HCT116 (cell line): Measurements from ENCODE around the gene FAM43B. TPM values are rescaled to one million over a fixed set of nuclear protein-coding genes. Genes with fewer than 3 reads are reported as not detected.

Source experiments
- ATAC-seq: fragments of 200-7000 bp; cut with Tn5 transposase; 2 replicates; pipeline ENCODE4 v1.9.1; 2020; ENCODE audit warnings: mild to moderate bottlenecking, moderate library complexity
- BruUV-seq: library from RNA; stranded (reverse); fragments of 400-500 nt; replicated peaks from 2 replicates; lab custom pipeline; 2021; lab: Mats Ljungman, UMichigan
- CTCF ChIA-PET: fragments of 300-600 bp; sonication (Branson Sonifier 250); formaldehyde crosslinking; loops from one replicate; lab custom pipeline; 2021; ENCODE audit warnings: antibody characterized with exemption; lab: Charles Lee
- POLR2A ChIA-PET: fragments of 300-600, 350-600 bp; sonication (Branson Sonifier 250); formaldehyde crosslinking; loops from one replicate; lab custom pipeline; 2021; ENCODE audit warnings: antibody characterized with exemption; lab: Charles Lee
- RAD21 ChIA-PET, 2 experiments: fragments of 300-600 bp; sonication (Branson Sonifier 250); formaldehyde crosslinking; loops; one replicate each; lab custom pipeline; 2023; ENCODE audit warnings: low total read pairs in 2 of 2; ENCODE audit not compliant: uncharacterized antibody in 2 of 2, unreplicated experiment in 2 of 2, low non-redundant PET in 1 of 2; lab: Charles Lee
- DNase-seq: peaks from one replicate; pipeline ENCODE4 v3.0.0-alpha.2; 2010; ENCODE audit warnings: low read depth, low spot score
- H2AFZ ChIP-seq: fragments of 200-600 bp; shearing (Covaris generic), sonication (generic); 2 replicates; pipeline ENCODE4 v1.6.1; 2017; ENCODE audit warnings: low read depth, mixed run types, mixed read lengths, antibody characterized with exemption, low read length; ENCODE audit not compliant: poor library complexity, severe bottlenecking
- H3K27ac ChIP-seq: 2 replicates; pipeline ENCODE4 v1.5.1; 2012; ENCODE audit warnings: low read depth, low read length
- H3K27me3 ChIP-seq: fragments of 200-600 bp; sonication (generic); 2 replicates; pipeline ENCODE4 v1.6.1; 2016; ENCODE audit warnings: mixed run types, low read length, mixed read lengths; ENCODE audit not compliant: insufficient read depth
- H3K36me3 ChIP-seq, 2 experiments: fragments of 200-500 bp in 1 of 2; fragments of 200-600 bp in 1 of 2; sonication (Bioruptor generic) in 1 of 2; sonication (generic) in 1 of 2; 2 replicates each; pipeline versions ENCODE4 v1.5.1 to v1.6.1; 2014 to 2016; ENCODE audit warnings: low read length in 2 of 2, inconsistent platforms in 1 of 2, mixed read lengths in 1 of 2, mixed run types in 1 of 2; ENCODE audit not compliant: insufficient read depth in 2 of 2, control insufficient read depth in 1 of 2
- H3K4me1 ChIP-seq, 2 experiments: fragments of 200-600 bp in 1 of 2; sonication (generic) in 1 of 2; 2 replicates each; pipeline versions ENCODE4 v1.5.1 to v1.6.1; 2012 to 2017; ENCODE audit warnings: low read length in 2 of 2, inconsistent platforms in 1 of 2, mild to moderate bottlenecking in 1 of 2, mixed read lengths in 1 of 2, mixed run types in 1 of 2, moderate library complexity in 1 of 2; ENCODE audit not compliant: insufficient read depth in 2 of 2, control insufficient read depth in 1 of 2
- H3K4me2 ChIP-seq: fragments of 200-600 bp; sonication (generic); 2 replicates; pipeline ENCODE4 v1.6.1; 2017; ENCODE audit warnings: mixed run types, low read length, mixed read lengths
- H3K4me3 ChIP-seq, 2 experiments: fragments of 200-600 bp in 1 of 2; sonication (generic) in 1 of 2; replicated peaks in 1 of 2; 2 replicates each; pipeline ENCODE4 v1.5.1; 2011 to 2016; ENCODE audit warnings: low read length in 2 of 2, control low read depth in 1 of 2, low read depth in 1 of 2, mild to moderate bottlenecking in 1 of 2, mixed read lengths in 1 of 2, mixed run types in 1 of 2
- H3K79me2 ChIP-seq: fragments of 200-600 bp; sonication (generic); 2 replicates; pipeline ENCODE4 v1.6.1; 2017; ENCODE audit warnings: mild to moderate bottlenecking, mixed run types, low read length, moderate library complexity, mixed read lengths; ENCODE audit not compliant: insufficient read depth
- H3K9ac ChIP-seq: fragments of 200-600 bp; sonication (generic); 2 replicates; pipeline ENCODE4 v1.6.1; 2016; ENCODE audit warnings: low read length, mixed read lengths
- H3K9me2 ChIP-seq: fragments of 200-600 bp; sonication (generic), shearing (Covaris generic); 2 replicates; pipeline ENCODE4 v1.6.1; 2017; ENCODE audit warnings: mixed run types, mild to moderate bottlenecking, moderate library complexity; ENCODE audit not compliant: insufficient read depth
- H3K9me3 ChIP-seq, 2 experiments: fragments of 200-500 bp in 1 of 2; fragments of 200-600 bp in 1 of 2; sonication (Bioruptor generic) in 1 of 2; sonication (generic) in 1 of 2; 2 replicates each; pipeline ENCODE4 v1.6.1; 2014 to 2017; ENCODE audit warnings: low read length in 2 of 2, mixed read lengths in 2 of 2, inconsistent platforms in 1 of 2, low read depth in 1 of 2, mild to moderate bottlenecking in 1 of 2, mixed run types in 1 of 2, moderate library complexity in 1 of 2; ENCODE audit not compliant: control insufficient read depth in 1 of 2, insufficient read depth in 1 of 2
- H4K20me1 ChIP-seq: fragments of 200-600 bp; sonication (generic), shearing (Covaris generic); 2 replicates; pipeline ENCODE4 v1.6.1; 2017; ENCODE audit warnings: mixed run types, mild to moderate bottlenecking, moderate library complexity; ENCODE audit not compliant: insufficient read depth
- CEBPB ChIP-seq: IDR thresholded peaks from 2 replicates; pipeline ENCODE4 v1.6.1; 2012; ENCODE audit warnings: low read depth
- EGR1 ChIP-seq: IDR thresholded peaks from 2 replicates; pipeline ENCODE4 v1.6.1; 2012; ENCODE audit warnings: low read depth
- ELF1 ChIP-seq: IDR thresholded peaks from 2 replicates; pipeline ENCODE4 v1.6.1; 2012; ENCODE audit warnings: low read depth, borderline replicate concordance
- EZH2 ChIP-seq: fragments of 200-600 bp; sonication (generic); IDR thresholded peaks from 2 replicates; pipeline ENCODE4 v1.6.1; 2017; ENCODE audit warnings: antibody characterized with exemption, mixed run types
- POLR2A ChIP-seq: IDR thresholded peaks from 2 replicates; pipeline ENCODE4 v1.7.0; 2011; ENCODE audit warnings: borderline replicate concordance; ENCODE audit not compliant: insufficient read depth, insufficient read length; ENCODE audit errors: extremely low read depth
- POLR2AphosphoS5 ChIP-seq: IDR thresholded peaks from 2 replicates; pipeline ENCODE4 v1.6.1; 2011; ENCODE audit warnings: mild to moderate bottlenecking, low read depth, low read length, moderate library complexity
- RAD21 ChIP-seq: IDR thresholded peaks from 2 replicates; pipeline ENCODE4 v1.6.1; 2012; ENCODE audit warnings: low read depth, mild to moderate bottlenecking
- SIN3A ChIP-seq: IDR thresholded peaks from 2 replicates; pipeline ENCODE4 v1.6.1; 2012; ENCODE audit warnings: low read depth
- SP1 ChIP-seq: IDR thresholded peaks from 2 replicates; pipeline ENCODE4 v1.6.1; 2012; ENCODE audit warnings: low read depth
- SRF ChIP-seq: IDR thresholded peaks from 2 replicates; pipeline ENCODE4 v1.6.1; 2012; ENCODE audit warnings: low read depth
- TCF7L2 ChIP-seq: IDR thresholded peaks from 2 replicates; pipeline ENCODE4 v1.7.0; 2011; ENCODE audit warnings: borderline replicate concordance, inconsistent platforms; ENCODE audit not compliant: insufficient read depth, insufficient read length; ENCODE audit errors: extremely low read depth
- YY1 ChIP-seq: IDR thresholded peaks from 2 replicates; pipeline ENCODE4 v1.6.1; 2011; ENCODE audit warnings: low read length, low read depth, moderate library complexity, mild to moderate bottlenecking; ENCODE audit not compliant: insufficient replicate concordance; ENCODE audit errors: extremely low read depth
- intact Hi-C: fragments of 100-400 bp; cut with micrococcal nuclease; formaldehyde crosslinking; loops from 2 replicates; pipeline ENCODE4 v1.10.0; 2022
- total RNA-seq: library from RNA; stranded (reverse); gene quantifications from one replicate; pipeline ENCODE4 v1.2.1, GENCODE V29; 2021; ENCODE audit not compliant: unreplicated experiment
- TF ChIP-seq, protein P1 (sequence below): IDR thresholded peaks from 2 replicates; pipeline ENCODE4 v1.6.1; 2012
- TF ChIP-seq, protein P2 (sequence below): IDR thresholded peaks from 2 replicates; pipeline ENCODE4 v1.6.1; 2012

The FAM43B gene
- total RNA-seq, 1 experiment from 2014 or later, result not detected

DNA sequence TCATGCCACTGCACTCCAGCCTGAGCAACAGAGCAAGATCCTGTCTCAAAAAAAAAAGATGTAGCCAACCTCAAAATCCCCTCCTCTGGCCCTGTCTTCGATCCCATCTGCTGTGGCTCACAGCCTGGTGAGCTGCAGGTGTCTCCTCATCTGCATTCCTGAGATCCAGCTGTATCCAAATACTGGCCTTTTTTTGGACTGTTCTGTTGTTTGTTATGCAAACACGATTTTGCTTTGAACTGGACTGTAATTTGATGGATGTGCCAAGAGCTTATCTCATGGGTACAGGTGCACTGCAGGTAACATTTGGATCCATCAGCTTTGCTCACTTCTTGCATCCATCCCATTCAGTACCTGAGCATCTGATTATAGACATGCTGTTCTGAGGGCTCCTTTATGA, 14.1 kb upstream of the FAM43B start (continued):
- TF ChIP-seq TCF7L2 (no peak), SIN3A (no peak)
- TF ChIP-seq, all 23 proteins: peak for 0

DNA sequence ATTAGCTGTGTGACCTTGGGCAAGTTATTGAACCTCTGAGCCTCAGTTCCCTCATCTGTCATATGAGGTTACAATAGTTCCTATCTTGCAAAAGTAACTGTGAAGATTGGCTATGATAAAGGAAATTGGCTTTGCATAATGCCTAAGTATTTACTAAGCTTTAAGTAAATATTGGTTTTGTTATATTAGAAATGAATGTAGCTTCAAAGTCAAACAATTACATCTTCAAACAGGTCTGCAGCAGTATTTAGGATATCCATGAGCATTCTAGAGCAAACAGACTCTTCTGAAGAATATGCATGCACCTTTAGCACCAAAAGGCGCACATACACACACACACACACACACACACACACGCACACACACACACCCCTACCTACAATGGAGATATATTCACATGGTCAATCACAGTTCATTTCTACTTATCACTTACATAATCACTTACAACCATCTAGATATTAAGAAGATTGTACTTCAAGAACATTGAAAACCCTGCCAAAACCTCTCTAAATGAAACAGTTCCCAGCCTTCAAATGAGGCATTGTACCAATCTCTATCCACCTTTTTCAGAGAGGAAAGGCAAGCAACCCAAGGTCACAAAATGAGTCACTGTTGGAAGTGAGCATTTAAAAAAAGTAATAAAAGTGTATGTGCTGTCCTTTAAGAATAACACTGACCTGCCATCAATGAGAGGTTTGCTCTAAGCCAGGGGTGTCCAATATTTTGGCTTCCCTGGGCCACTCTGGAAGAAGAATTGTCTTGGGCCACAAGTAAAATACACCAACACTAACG, 13.4 kb upstream of the FAM43B start:
- no TSS peak for BruUV-seq
- Histone ChIP-seq H2AFZ (no peak overlapping the region), H3K9me3 (no peaks in the 10 kb centered on the region), H3K27me3 (no peaks in the 10 kb centered on the region), H3K9me2 (no peaks in the 10 kb centered on the region), H3K9ac (no peak overlapping the region), H3K27ac (no peak overlapping the region), H3K79me2 (no peaks in the 10 kb centered on the region), H3K36me3 (no peaks in the 10 kb centered on the region), H3K4me1 (no peaks in the 10 kb centered on the region), H3K4me2 (no peak overlapping the region), H4K20me1 (no peaks in the 10 kb centered on the region), H3K4me3 (no peak overlapping the region)
- ChIA-PET RAD21 (no interaction called here), CTCF (interaction anchor here (1.4 kb wide), 1 partner anchor 94 kb away, joined by 3 read pairs; the partner anchor contains the start of gene PINK1), POLR2A (no interaction called here)
- ATAC-seq (no peak), DNase-seq (no peak)
- TF ChIP-seq POLR2AphosphoS5, result no peak
- TF ChIP-seq RAD21, result no peak
- TF ChIP-seq TCF7L2, result no peak
- no peak for TF ChIP-seq YY1
- TF ChIP-seq ELF1, result no peak
- TF ChIP-seq EZH2, result no peak
- TF ChIP-seq, protein P1, sequence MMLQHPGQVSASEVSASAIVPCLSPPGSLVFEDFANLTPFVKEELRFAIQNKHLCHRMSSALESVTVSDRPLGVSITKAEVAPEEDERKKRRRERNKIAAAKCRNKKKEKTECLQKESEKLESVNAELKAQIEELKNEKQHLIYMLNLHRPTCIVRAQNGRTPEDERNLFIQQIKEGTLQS, result no peak
- TF ChIP-seq POLR2A, result no peak
- TF ChIP-seq, protein P2, sequence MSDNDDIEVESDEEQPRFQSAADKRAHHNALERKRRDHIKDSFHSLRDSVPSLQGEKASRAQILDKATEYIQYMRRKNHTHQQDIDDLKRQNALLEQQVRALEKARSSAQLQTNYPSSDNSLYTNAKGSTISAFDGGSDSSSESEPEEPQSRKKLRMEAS, result no peak
- TF ChIP-seq CEBPB, result no peak
- TF ChIP-seq SIN3A, result no peak
- no peak for TF ChIP-seq SRF
- TF ChIP-seq EGR1, result no peak
- TF ChIP-seq SP1, result no peak
- intact Hi-C loops, result no loop called here
